Loucy (cell line): Measurements from ENCODE around the gene IL24.

Experiments used
- H2AFZ ChIP-seq: fragments of 200-600 bp; sonication (generic); 2 replicates; pipeline ENCODE4 v1.6.0; 2016; ENCODE audit warnings: antibody characterized with exemption, mild to moderate bottlenecking, low read length, moderate library complexity
- H3F3A ChIP-seq: fragments of 200-600 bp; 2 replicates; pipeline ENCODE4 v1.6.0; 2016; ENCODE audit warnings: antibody characterized with exemption, low read depth, mild to moderate bottlenecking
- H3K27me3 ChIP-seq: fragments of 200-600 bp; sonication (generic); 2 replicates; pipeline ENCODE4 v1.6.1; 2014; ENCODE audit warnings: low read length, mild to moderate bottlenecking; ENCODE audit not compliant: insufficient read depth, poor library complexity, severe bottlenecking
- H3K36me3 ChIP-seq: fragments of 200-600 bp; sonication (generic); 2 replicates; pipeline ENCODE4 v1.6.1; 2016; ENCODE audit warnings: low read length; ENCODE audit not compliant: insufficient read depth
- H3K4me1 ChIP-seq: fragments of 200-600 bp; sonication (generic); 2 replicates; pipeline ENCODE4 v1.5.1; 2014; ENCODE audit warnings: low read length, mild to moderate bottlenecking; ENCODE audit not compliant: insufficient read depth, poor library complexity, severe bottlenecking
- H3K4me2 ChIP-seq: fragments of 200-600 bp; sonication (generic); 2 replicates; pipeline ENCODE4 v1.6.0; 2014; ENCODE audit warnings: antibody characterized with exemption, low read length, low read depth, mild to moderate bottlenecking; ENCODE audit not compliant: poor library complexity, severe bottlenecking
- H3K4me3 ChIP-seq: fragments of 200-600 bp; sonication (generic); 2 replicates; pipeline ENCODE4 v1.5.1; 2014; ENCODE audit warnings: low read length, mild to moderate bottlenecking, mixed read lengths; ENCODE audit not compliant: poor library complexity, severe bottlenecking
- H3K79me2 ChIP-seq: fragments of 200-600 bp; sonication (generic); 2 replicates; pipeline ENCODE4 v1.6.1; 2014; ENCODE audit warnings: low read length; ENCODE audit not compliant: insufficient read depth
- H3K9ac ChIP-seq: fragments of 200-600 bp; sonication (generic); 2 replicates; pipeline ENCODE4 v1.6.0; 2014; ENCODE audit warnings: mild to moderate bottlenecking, low read depth, low read length, moderate library complexity; ENCODE audit not compliant: poor library complexity, severe bottlenecking
- H3K9me2 ChIP-seq: fragments of 200-600 bp; sonication (generic); replicated peaks from 2 replicates; pipeline ENCODE4 v1.6.1; 2016; ENCODE audit warnings: low read depth, low read length, mixed read lengths
- H3K9me3 ChIP-seq: fragments of 200-600 bp; sonication (generic); 2 replicates; pipeline ENCODE4 v1.6.1; 2014; ENCODE audit warnings: mild to moderate bottlenecking, antibody characterized with exemption, low read length, low read depth; ENCODE audit not compliant: insufficient read depth
- H4K20me1 ChIP-seq: fragments of 200-600 bp; sonication (generic); 2 replicates; pipeline ENCODE4 v1.6.0; 2014; ENCODE audit warnings: antibody characterized with exemption, low read length, mild to moderate bottlenecking; ENCODE audit not compliant: insufficient read depth, poor library complexity, severe bottlenecking
- CTCF ChIP-seq: fragments of 200-600 bp; sonication (generic); conservative IDR thresholded peaks from 2 replicates; pipeline ENCODE4 v1.5.1; 2014; ENCODE audit warnings: mild to moderate bottlenecking, antibody characterized with exemption, low read length
- EZH2phosphoT487 ChIP-seq: fragments of 200-600 bp; IDR thresholded peaks from 2 replicates; pipeline ENCODE4 v1.6.1; 2018; ENCODE audit warnings: antibody characterized with exemption, mild to moderate bottlenecking, moderate library complexity, borderline replicate concordance

Gene IL24

GRCh38 chr1:206945779-206946178 lies 48.5 kb downstream of the IL24 start:
- H3K9ac ChIP-seq: no peak overlapping the region

DNA sequence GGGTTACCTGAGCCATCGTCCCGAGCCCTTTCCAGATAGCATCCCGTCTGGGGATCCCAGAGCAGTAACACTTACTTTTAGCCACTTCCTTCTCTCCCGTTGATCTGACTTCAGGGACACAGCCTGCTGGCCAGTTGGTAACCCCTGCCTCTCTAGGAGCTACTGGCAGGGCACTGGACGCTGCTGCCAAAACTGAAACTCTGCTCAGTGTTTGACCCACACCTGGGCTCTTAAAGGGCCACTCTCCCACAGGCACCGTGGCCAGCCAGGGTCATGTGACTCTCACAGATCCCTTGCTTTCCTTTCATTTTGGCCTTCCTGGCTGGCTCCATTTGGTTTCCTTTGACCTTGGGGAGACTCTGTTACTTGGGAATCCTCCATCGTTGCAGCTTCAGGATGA lies 49.0 kb downstream of the IL24 start, which contains the start of gene PIGR:
PIGR (minus strand) TSS at position 206 of the 400 bp plus-strand sequence. CDS start 5,935 bp downstream, outside the sequence.
- no peaks in the 10 kb centered on the region for H3K27me3 ChIP-seq
- H3K9me2 ChIP-seq: no peaks in the 10 kb centered on the region
- TF ChIP-seq EZH2phosphoT487 (no peak), CTCF (no peak)
- H3K4me3 ChIP-seq: no peak within 1 kb of the TSS
- H3K9ac ChIP-seq: no peak within 1 kb of the TSS
- H3F3A ChIP-seq: no peaks in the 10 kb centered on the region
- H3K9me3 ChIP-seq: no peaks in the 10 kb centered on the region
- H2AFZ ChIP-seq: no peak within 1 kb of the TSS
- H3K36me3 ChIP-seq: no peaks in the 10 kb centered on the region
- no peaks in the 10 kb centered on the region for H3K79me2 ChIP-seq
- no peak within 1 kb of the TSS for H3K4me2 ChIP-seq
- H4K20me1 ChIP-seq: no peaks in the 10 kb centered on the region
- no peaks in the 10 kb centered on the region for H3K4me1 ChIP-seq

More at GRCh38 chr1:206945779-206946178, 48.5 kb downstream of the IL24 start:
- no peak for TF ChIP-seq EZH2phosphoT487
- no peak for TF ChIP-seq CTCF
- Histone ChIP-seq H2AFZ (no peak overlapping the region), H3K9me3 (no peaks in the 10 kb centered on the region), H3K27me3 (no peaks in the 10 kb centered on the region), H3F3A (no peaks in the 10 kb centered on the region), H4K20me1 (no peaks in the 10 kb centered on the region), H3K36me3 (no peaks in the 10 kb centered on the region), H3K9me2 (no peaks in the 10 kb centered on the region), H3K79me2 (no peaks in the 10 kb centered on the region), H3K4me1 (no peaks in the 10 kb centered on the region), H3K4me3 (no peak overlapping the region), H3K4me2 (no peak overlapping the region)

DNA sequence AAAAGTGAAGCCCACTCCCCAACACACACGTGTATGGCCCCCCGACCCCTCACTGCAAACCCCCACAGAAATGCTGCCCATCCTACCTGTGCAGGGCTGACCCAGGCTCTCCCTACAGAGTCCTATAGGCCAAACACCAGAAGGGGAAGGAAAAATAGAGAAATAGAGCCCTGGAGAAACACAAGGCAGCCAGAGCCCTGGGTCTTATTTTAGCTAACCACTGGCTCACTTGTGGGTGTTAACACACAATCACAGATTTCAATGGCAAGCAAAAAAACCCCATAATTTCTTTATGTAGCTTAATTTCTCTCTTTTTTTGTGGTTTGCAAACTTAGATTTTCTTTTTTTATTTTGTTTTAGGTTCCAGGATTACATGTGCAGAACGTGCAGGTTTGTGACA lies 50.0 kb downstream of the IL24 start:
- Histone ChIP-seq H3K27me3 (no peaks in the 10 kb centered on the region), H3K4me2 (no peak overlapping the region), H3K4me3 (no peak overlapping the region), H4K20me1 (no peaks in the 10 kb centered on the region), H3K36me3 (no peaks in the 10 kb centered on the region), H3K79me2 (no peaks in the 10 kb centered on the region), H2AFZ (no peak overlapping the region), H3K9me2 (no peaks in the 10 kb centered on the region), H3F3A (no peaks in the 10 kb centered on the region), H3K9ac (no peak overlapping the region), H3K9me3 (no peaks in the 10 kb centered on the region), H3K4me1 (no peaks in the 10 kb centered on the region)
- TF ChIP-seq EZH2phosphoT487: no peak
- no peak for TF ChIP-seq CTCF
